ENCODE results near the gene SEC23A.

Gene SEC23A

DNA sequence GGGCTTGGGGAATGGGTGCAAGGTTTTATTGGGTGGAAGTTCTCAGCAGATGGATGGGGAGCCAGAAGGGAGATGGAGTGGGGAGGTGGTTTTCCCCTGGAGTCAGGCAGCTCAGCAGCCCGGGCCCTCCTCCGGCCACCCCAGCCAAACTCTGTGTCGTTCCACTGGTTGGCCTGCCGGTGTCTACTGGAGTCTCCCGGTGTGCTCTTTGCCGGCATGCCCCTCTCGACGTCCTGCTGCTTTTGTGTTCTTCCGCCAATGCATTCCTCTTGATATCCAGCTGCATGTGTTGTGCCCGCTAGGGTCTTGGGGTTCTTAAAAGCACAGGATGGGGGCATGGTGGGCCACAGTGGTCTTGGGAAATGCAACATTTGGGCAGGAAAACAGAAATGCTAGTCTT lies 72.8 kb downstream of the SEC23A start (continued):
- TF ChIP-seq SALL2 (tag by site-specific recombination; IDR thresholded peaks at IDR 0.05; ENCODE audit: borderline replicate concordance) (no peak), KLF7 (tag by site-specific recombination; IDR thresholded peaks at IDR 0.05; ENCODE audit: borderline replicate concordance) (no peak), YY2 (tag by site-specific recombination; IDR thresholded peaks at IDR 0.05) (no peak)

- H3K36me3 ChIP-seq (ENCODE audit: control insufficient read depth in 2 of 2, insufficient read depth in 1 of 2, low read length in 2 of 2): peaks cover 11 to 39% of the 10 kb centered on the region in 2 experiments; a peak in 2 of 3 replicates
Measured at GRCh38 chr14:39029789-39030188, 73.2 kb downstream of the SEC23A start.

DNA sequence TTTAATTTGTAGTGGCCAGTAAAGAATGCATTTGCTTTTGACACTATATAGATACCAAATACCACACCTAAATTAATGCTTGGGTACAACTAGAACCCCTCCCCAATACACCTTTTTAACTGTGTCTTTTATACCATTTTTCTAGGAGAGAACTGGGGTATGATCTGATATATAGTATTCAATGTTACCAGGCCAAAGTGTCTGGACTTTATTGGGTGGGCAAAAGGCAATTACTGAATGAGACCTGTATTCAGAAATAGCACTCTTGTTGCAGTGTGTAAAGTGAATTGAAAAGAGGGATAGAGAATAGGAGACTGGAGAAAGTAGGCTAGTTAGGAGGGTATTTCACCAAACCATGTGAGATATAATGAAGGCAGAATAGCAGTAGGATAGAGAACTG lies 74.4 kb downstream of the SEC23A start:
- no peak for TF ChIP-seq ZNF169 (tag by site-specific recombination; IDR thresholded peaks at IDR 0.05)
- ChIA-PET CTCF (interaction anchor here (1.0 kb wide), 1 partner anchor 13 kb away, joined by 6 read pairs; no protein-coding TSS in a partner anchor), POLR2A (no interaction called here)

More at GRCh38 chr14:39029789-39030188, 73.2 kb downstream of the SEC23A start:
- no peaks in the 10 kb centered on the region for H3K9me3 ChIP-seq (ENCODE audit: control insufficient read depth, insufficient read depth, low read depth, low read length)
- no peak overlapping the region for H3K27ac ChIP-seq (ENCODE audit: extremely low read depth, low read depth, low read length)
- TF ChIP-seq, protein P1, sequence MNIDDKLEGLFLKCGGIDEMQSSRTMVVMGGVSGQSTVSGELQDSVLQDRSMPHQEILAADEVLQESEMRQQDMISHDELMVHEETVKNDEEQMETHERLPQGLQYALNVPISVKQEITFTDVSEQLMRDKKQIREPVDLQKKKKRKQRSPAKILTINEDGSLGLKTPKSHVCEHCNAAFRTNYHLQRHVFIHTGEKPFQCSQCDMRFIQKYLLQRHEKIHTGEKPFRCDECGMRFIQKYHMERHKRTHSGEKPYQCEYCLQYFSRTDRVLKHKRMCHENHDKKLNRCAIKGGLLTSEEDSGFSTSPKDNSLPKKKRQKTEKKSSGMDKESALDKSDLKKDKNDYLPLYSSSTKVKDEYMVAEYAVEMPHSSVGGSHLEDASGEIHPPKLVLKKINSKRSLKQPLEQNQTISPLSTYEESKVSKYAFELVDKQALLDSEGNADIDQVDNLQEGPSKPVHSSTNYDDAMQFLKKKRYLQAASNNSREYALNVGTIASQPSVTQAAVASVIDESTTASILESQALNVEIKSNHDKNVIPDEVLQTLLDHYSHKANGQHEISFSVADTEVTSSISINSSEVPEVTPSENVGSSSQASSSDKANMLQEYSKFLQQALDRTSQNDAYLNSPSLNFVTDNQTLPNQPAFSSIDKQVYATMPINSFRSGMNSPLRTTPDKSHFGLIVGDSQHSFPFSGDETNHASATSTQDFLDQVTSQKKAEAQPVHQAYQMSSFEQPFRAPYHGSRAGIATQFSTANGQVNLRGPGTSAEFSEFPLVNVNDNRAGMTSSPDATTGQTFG (tag by site-specific recombination; IDR thresholded peaks at IDR 0.05; ENCODE audit: borderline replicate concordance): no peak
- no peak for TF ChIP-seq ZFP41 (tag by site-specific recombination; IDR thresholded peaks at IDR 0.05; ENCODE audit: borderline replicate concordance)
- no peak for TF ChIP-seq ZNF202 (tag by site-specific recombination; IDR thresholded peaks at IDR 0.05; ENCODE audit: borderline replicate concordance)
- no peak for TF ChIP-seq ZNF843 (tag by site-specific recombination; IDR thresholded peaks at IDR 0.05)
- no peak for TF ChIP-seq ZNF558 (tag by site-specific recombination; IDR thresholded peaks at IDR 0.05)
- no peak for TF ChIP-seq ZNF23 (tag by site-specific recombination; IDR thresholded peaks at IDR 0.05; ENCODE audit: borderline replicate concordance)
- no peak for TF ChIP-seq ZNF600 (tag by site-specific recombination; IDR thresholded peaks at IDR 0.05)
- TF ChIP-seq PRDM1 (tag by site-specific recombination; IDR thresholded peaks at IDR 0.05): no peak
- TF ChIP-seq KLF7 (tag by site-specific recombination; IDR thresholded peaks at IDR 0.05; ENCODE audit: borderline replicate concordance): no peak
- no peak for TF ChIP-seq ZFP69B (tag by site-specific recombination; IDR thresholded peaks at IDR 0.05)
- TF ChIP-seq ZNF560 (tag by site-specific recombination; IDR thresholded peaks at IDR 0.05; ENCODE audit: borderline replicate concordance): no peak
- no peak for TF ChIP-seq ATF2 (tag by site-specific recombination; IDR thresholded peaks at IDR 0.05; ENCODE audit: low read depth)
- TF ChIP-seq ZNF777 (tag by site-specific recombination; IDR thresholded peaks at IDR 0.05; ENCODE audit: borderline replicate concordance): no peak
- TF ChIP-seq ZNF48 (tag by site-specific recombination; IDR thresholded peaks at IDR 0.05): no peak
- TF ChIP-seq ZNF274 (IDR thresholded peaks at IDR 0.05; ENCODE audit: low read length): no peak
- TF ChIP-seq ZNF274 (tag by site-specific recombination; IDR thresholded peaks at IDR 0.05; ENCODE audit: borderline replicate concordance): no peak
- no peak for TF ChIP-seq GLIS1 (tag by site-specific recombination; IDR thresholded peaks at IDR 0.05)
- no peak for TF ChIP-seq HOXD13 (CRISPR knock-in tag; IDR thresholded peaks at IDR 0.05; ENCODE audit: borderline replicate concordance)
- H3K4me3 ChIP-seq (ENCODE audit: low read depth, low read length): no peak overlapping the region
- POLR2A ChIA-PET: no interaction called here
- CTCF ChIA-PET: no interaction called here
- H3K4me1 ChIP-seq (ENCODE audit: control insufficient read depth, insufficient read depth, low read length): peaks cover 19% of the 10 kb centered on the region

More for the DNA sequence above, 74.4 kb downstream of the SEC23A start:
- peaks cover 25% of the 10 kb centered on the region for H3K4me1 ChIP-seq (ENCODE audit: control insufficient read depth, insufficient read depth, low read length)
- no peak overlapping the region for H3K27ac ChIP-seq (ENCODE audit: extremely low read depth, low read depth, low read length)
- peaks cover 11 to 35% of the 10 kb centered on the region in 2 experiments; a peak in 2 of 3 replicates for H3K36me3 ChIP-seq (ENCODE audit: control insufficient read depth in 2 of 2, insufficient read depth in 1 of 2, low read length in 2 of 2)
- no peaks in the 10 kb centered on the region for H3K9me3 ChIP-seq (ENCODE audit: control insufficient read depth, insufficient read depth, low read depth, low read length)
- no peak overlapping the region for H3K4me3 ChIP-seq (ENCODE audit: low read depth, low read length)

Measured in HEK293 (cell line).